Smooth muscle cell of the brain vasculature (primary cell): ENCODE data around the gene CSMD2.

ENCODE experiments used
- DNase-seq: peaks from one replicate; pipeline ENCODE4 v3.0.0-alpha.2; 2012; ENCODE audit warnings: low read depth, low spot score

CSMD2 gene

GRCh38 chr1:33608825-33609400, 556.1 kb downstream of the CSMD2 start:
- no peak for DNase-seq

DNA sequence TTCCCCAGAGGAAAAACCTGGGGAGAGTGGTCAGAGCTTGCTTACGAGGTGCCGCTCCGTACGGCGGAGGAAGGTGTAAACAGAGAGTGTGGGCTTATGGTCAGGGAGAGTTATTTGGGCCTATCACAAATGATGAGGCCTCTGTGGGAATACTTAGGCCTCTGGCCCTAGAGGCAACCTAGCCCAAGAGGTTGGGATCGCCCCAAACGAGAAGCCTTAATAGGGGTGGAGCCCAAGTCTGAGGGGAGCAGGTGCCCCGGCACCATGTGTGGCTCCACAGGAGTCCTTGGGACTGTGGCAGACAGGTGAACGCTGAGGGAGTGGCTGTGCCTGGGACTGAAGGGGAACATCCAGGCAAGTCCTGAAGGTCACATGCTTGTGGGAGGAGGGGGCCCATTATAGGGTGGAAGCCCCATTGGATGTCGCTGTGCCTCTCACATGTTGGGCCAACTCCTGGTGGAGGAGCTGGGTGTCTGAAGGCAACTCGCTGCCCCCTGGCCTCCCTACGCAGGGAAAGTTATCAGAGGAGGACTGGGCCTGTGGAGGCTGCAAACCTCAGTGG, 557.5 kb downstream of the CSMD2 start:
- no peak for DNase-seq

DNA sequence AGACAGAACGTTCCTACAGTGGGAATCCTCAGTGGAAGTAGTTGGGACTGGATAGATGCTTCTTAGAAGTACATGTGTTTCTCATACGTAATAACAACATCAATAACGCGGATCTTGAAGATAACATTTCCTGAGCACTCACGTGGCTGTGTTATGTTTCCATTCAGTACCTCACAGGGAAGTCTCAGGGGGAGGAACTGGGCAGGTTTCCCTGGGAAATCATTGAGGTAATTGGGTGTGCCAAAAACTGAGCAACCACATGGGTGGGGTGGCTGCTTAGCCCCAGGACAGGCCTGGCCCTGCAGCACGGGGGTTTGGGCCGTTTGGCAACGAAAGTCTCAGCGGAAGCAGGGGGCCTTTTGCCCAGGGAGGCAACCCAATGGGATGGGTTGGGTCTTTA, 558.8 kb downstream of the CSMD2 start:
- DNase-seq: no peak

GRCh38 chr1:33602271-33602670, 562.8 kb downstream of the CSMD2 start:
- DNase-seq: no peak

- no peak for DNase-seq
These were observed 563.3 kb downstream of the CSMD2 start for GRCh38 chr1:33601751-33602150.

GRCh38 chr1:33599516-33600115, 565.4 kb downstream of the CSMD2 start:
- no peak for DNase-seq

GRCh38 chr1:33588726-33589125, 576.3 kb downstream of the CSMD2 start:
- no peak for DNase-seq

DNA sequence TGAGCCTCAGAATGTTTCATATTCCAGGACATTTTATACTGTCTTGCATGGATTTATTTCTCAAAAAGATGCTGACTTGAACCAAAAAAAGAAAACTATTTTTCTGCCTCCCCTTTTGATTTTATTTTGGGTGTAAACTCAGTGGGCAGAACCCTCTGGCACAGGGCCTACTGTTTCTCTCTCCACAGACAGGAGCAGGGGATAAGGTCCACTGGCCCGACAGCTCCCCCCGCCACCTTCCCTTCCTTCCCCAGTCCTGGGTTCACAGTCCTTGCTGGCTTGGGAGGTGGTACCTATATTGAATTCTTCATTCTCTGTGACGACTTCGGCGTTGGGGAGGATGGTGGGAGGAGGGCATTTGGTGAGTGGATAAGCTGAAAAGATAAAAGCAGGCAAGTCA, 578.2 kb downstream of the CSMD2 start:
- DNase-seq: no peak

DNA sequence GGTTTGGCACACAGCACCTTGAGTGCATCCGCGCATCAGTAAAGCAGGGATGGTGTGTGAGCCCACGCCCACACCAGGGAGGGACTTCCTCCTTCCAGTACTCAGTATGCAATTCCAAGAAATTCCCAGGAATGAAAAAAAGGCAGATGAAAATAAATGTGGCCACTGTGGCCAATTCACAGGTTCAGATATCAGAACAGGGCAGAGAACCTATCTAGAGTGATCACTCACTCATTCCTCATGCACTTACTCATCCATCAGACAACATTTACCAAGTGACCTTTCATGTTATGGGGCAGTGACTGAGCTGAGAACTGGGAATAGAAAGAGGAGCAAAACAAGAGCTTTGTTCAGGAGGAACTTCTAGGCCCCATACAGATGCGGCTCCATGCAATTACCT, 578.9 kb downstream of the CSMD2 start:
- DNase-seq: no peak

DNA sequence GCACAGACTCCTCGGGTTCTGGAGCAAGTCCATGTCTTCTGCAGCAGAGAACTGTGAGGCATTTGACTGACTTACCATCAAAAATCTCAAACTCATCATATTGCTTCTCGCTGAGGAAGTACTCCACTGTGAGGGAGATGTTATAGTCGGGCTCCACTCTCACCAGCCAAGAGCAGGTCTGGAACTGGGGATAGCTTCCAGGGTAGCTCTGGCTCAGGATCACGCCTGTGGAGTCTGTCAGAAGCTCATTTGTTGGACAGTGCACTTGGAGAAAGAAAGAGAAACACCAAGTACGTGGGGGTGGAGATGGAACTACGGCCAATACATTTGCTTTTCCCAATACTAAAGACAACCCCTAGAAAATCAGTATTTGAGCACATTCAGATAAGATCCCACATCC, 581.5 kb downstream of the CSMD2 start:
- DNase-seq: no peak

DNA sequence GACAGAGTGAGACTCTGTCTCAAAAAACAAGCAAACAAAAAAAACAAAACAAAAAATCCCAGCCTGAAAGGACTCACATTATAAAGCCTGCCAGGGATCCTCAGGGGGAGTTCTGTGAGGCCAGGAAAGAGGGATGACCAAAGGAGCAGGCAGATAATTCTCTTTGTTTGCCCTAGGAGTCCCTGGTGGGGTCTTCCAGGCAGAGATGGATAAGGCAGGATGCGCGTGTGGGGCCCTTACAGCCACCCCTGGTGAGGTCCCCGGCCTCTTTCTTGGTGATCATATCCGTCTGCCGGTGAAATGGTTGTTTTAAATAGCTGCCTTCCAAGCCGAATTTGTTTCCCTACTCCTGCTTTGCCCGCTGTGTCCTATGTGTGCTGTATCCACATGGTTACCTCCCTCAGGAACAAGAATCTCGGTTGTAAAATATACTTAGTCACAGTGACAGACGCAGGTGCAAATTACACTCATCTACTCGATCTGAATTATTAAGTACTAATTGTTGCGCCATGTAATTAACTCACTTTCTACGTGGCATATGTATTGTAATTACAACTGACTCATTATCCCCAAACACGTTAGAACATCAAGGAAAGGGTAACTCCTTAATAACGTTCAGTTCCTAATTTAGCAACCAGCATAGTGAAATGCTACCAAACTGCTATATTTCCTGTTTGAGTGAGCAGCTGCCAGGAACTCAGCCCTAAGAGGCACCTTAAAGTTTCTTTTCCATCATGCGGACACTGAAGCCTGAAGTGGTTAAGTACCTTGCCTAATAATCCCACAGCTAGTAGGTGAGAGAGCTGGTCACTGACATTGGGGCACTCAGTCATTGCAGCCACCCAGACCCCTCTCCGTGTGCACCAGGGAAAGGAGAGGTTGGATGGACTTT, 586.2 kb downstream of the CSMD2 start:
- no peak for DNase-seq

DNA sequence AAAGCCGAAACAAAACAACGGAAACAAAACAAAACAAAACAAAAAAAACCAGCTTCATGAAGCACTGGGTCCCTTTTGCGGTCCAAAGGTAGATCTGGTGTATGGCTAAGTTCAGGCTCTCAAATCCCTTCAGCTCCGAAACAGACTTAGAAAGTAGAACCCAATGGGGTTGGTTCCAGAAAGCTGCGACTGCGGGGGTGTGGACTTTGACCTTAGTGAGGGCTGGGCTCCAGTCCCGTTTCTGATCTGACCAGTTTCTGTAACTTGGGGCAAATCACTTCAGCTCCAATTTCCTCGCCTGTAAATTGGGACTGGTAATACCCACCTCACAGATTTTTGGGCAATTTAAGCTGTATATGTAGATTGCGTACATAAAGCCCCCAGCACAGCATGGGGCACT, 587.4 kb downstream of the CSMD2 start:
- no peak for DNase-seq

- DNase-seq: no peak
These were observed 588.0 kb downstream of the CSMD2 start for GRCh38 chr1:33576821-33577599.

- DNase-seq: no peak
These were observed 589.6 kb downstream of the CSMD2 start for GRCh38 chr1:33575324-33575879.

DNA sequence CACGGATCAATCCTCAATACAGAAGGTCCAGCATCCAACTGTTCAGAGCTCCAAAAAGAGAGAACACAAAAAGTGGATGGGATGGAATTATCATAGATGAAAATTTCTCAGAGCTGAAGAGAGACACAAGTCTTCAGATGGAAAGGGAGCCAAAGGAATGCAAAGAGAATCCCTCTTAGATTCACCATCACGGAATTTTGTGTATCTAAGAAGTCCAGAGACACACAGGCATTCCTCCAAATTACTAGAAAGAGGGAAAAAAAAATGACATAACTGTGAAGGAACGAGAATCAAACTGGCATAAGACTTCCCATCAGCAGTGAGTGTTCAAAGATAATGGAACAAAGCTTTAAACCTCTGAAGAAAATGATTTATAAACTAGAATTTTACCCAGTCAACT, 591.4 kb downstream of the CSMD2 start:
- no peak for DNase-seq

DNA sequence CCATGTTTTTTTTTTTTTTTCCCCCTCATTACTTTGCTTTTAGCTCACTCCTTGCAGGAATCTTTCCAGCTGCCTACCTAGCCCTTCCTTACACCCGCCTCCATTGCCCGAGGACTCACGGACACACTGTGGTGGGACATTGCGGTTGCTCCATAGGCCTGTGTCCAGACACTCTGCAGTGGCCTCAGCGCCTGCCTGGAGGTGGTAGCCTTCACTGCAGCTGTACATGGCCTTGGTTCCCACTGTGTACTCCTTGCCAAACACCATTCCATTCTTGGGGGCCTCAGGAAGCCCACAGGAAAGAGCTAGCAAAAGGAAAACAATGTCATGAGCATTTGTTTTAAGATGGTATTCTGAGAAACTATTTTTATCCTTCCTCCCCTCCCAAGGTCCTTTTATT, 592.6 kb downstream of the CSMD2 start:
- no peak for DNase-seq

GRCh38 chr1:33569331-33569730, 595.7 kb downstream of the CSMD2 start:
- DNase-seq: no peak

GRCh38 chr1:33563699-33564098, 601.3 kb downstream of the CSMD2 start:
- DNase-seq: no peak

- no peak for DNase-seq
These were observed 602.5 kb downstream of the CSMD2 start for GRCh38 chr1:33562563-33562962.

DNA sequence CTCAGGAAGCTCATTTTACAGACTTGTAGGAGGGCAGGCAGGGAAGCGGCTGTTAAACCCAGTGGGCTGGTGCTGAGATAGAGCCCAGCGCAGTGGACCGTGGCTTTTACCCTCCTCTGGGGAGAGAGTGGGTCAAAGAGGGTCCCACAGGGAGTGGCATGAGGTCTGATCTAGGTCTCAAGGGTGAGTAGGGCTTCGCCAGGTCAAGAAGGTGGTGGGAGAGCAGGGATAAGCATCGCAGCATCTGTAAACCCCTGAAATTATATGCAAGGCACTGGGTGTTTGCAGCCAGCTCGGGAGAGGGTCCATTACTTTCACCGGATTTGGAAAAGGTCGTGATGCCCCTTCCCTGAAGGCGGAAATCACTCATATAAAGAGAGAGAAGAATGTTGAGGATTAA, 603.5 kb downstream of the CSMD2 start:
- DNase-seq: no peak

DNA sequence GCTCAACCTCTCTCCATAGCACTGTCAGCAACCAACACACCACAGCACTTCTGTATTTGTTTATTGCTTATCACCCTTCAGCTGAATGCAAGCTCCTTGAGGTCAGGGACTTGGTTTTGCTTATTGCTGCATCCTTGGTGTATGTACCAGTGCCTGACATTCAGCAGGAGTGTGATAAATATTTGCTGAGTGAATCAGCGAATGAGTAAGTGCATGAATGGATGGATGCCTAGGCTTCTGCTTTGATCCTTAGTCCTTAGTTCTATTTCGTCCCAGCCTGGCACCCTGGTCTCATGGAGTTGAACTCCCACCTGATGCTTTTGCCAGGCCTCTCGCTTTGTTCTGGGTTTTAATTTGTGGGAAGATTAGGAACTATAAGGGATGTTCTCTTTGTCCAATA, 604.4 kb downstream of the CSMD2 start:
- DNase-seq: no peak

DNA sequence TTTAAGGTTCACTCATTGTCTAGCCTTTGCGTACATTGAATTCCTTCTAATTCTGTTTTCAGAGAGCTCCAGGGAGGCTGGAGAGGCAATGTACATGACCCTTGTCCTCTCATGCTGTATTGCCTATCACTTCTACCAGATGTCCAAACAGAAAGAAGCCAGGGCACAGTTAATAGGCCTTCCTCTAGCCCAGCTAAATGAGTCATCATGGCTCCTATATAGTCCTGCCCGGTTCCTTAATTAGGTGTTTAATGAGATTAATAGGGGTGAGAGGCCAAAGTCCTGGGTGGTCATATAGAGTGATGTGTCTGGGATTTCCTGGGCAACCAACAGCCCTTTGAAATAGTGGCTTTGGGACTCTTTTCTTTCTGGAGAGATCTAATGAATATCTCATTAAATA, 616.3 kb downstream of the CSMD2 start:
- DNase-seq: no peak
